Measurements from ENCODE around the gene UBE2E1.
A peak's percentile ranks its signal among the peaks of the same experiment; 100 is the strongest.
"Not testable (repeated sequence)": the region's sequence is repeated elsewhere in the genome, so short reads cannot be mapped to it uniquely, and the experiment has no call there.

Gene UBE2E1

GRCh38 chr3:23913873-23914743 is 108.4 kb downstream of the UBE2E1 start:
- DNase-seq (ENCODE audit: insufficient read length, low spot score) (no peak), FAIRE-seq (no peak)

- no peak for DNase-seq (ENCODE audit: insufficient read length, low spot score)
- FAIRE-seq = no peak
These were observed 109.9 kb downstream of the UBE2E1 start for GRCh38 chr3:23915537-23916108.

- DNase-seq (ENCODE audit: insufficient read length, low spot score) (no peak), FAIRE-seq (no peak)
These were observed 110.6 kb downstream of the UBE2E1 start for GRCh38 chr3:23916152-23916885.

- FAIRE-seq (peak; percentile 83), DNase-seq (ENCODE audit: insufficient read length, low spot score) (peak; percentile 95)
These were observed 111.3 kb downstream of the UBE2E1 start, which contains the start of the genes NKIRAS1 and RPL15 for GRCh38 chr3:23916886-23917678. NKIRAS1 (minus strand) TSS chr3:23916990; CDS start chr3:23910904, 6,086 bp downstream. RPL15 (plus strand) TSS chr3:23917132; CDS start chr3:23917860, 728 bp downstream.

- not testable (repeated sequence) for FAIRE-seq
- peak; percentile 44 for DNase-seq (ENCODE audit: insufficient read length, low spot score)
These were observed 112.0 kb downstream of the UBE2E1 start for GRCh38 chr3:23917679-23918303.

GRCh38 chr3:23918331-23918730 is 112.6 kb downstream of the UBE2E1 start:
- not testable (repeated sequence) for DNase-seq (ENCODE audit: insufficient read length, low spot score); FAIRE-seq

GRCh38 chr3:23919628-23920027 is 113.9 kb downstream of the UBE2E1 start:
- DNase-seq (ENCODE audit: insufficient read length, low spot score) (no peak), FAIRE-seq (no peak)

- FAIRE-seq (no peak), DNase-seq (ENCODE audit: insufficient read length, low spot score) (no peak)
These were observed 114.4 kb downstream of the UBE2E1 start for GRCh38 chr3:23920151-23920655.

- FAIRE-seq (no peak), DNase-seq (ENCODE audit: insufficient read length, low spot score) (no peak)
These were observed 115.3 kb downstream of the UBE2E1 start for GRCh38 chr3:23921052-23921511.

GRCh38 chr3:23923786-23924185 is 118.0 kb downstream of the UBE2E1 start:
- FAIRE-seq = peak; percentile 74
- no peak for DNase-seq (ENCODE audit: insufficient read length, low spot score)

GRCh38 chr3:23926246-23926645 is 120.5 kb downstream of the UBE2E1 start:
- FAIRE-seq (no peak), DNase-seq (ENCODE audit: insufficient read length, low spot score) (no peak)

GRCh38 chr3:23926736-23927135 is 121.0 kb downstream of the UBE2E1 start:
- no peak for FAIRE-seq

GRCh38 chr3:23928524-23928923 is 122.8 kb downstream of the UBE2E1 start:
- DNase-seq (ENCODE audit: insufficient read length, low spot score) = no peak
- no peak for FAIRE-seq

More at GRCh38 chr3:23926736-23927135, 121.0 kb downstream of the UBE2E1 start:
- DNase-seq (ENCODE audit: insufficient read length, low spot score) = no peak

GRCh38 chr3:23931597-23931996 is 125.8 kb downstream of the UBE2E1 start:
- DNase-seq (ENCODE audit: insufficient read length, low spot score) (no peak), FAIRE-seq (no peak)

- FAIRE-seq (no peak), DNase-seq (ENCODE audit: insufficient read length, low spot score) (no peak)
These were observed 126.8 kb downstream of the UBE2E1 start for GRCh38 chr3:23932571-23932970.

GRCh38 chr3:23934253-23934652 is 128.5 kb downstream of the UBE2E1 start:
- no peak for FAIRE-seq
- no peak for DNase-seq (ENCODE audit: insufficient read length, low spot score)

GRCh38 chr3:23937296-23937695 is 131.5 kb downstream of the UBE2E1 start:
- DNase-seq (ENCODE audit: insufficient read length, low spot score) (no peak), FAIRE-seq (no peak)

- FAIRE-seq = peak; percentile 13
- DNase-seq (ENCODE audit: insufficient read length, low spot score) = no peak
These were observed 132.9 kb downstream of the UBE2E1 start for GRCh38 chr3:23938688-23939087.

GRCh38 chr3:23940775-23941174 is 135.0 kb downstream of the UBE2E1 start:
- DNase-seq (ENCODE audit: insufficient read length, low spot score) (no peak), FAIRE-seq (no peak)

Measured in HTR-8/SVneo (cell line).